HFF-Myc (cell line): Measurements from ENCODE around the gene SBF2.
"Not testable (repeated sequence)": the region's sequence is repeated elsewhere in the genome, so short reads cannot be mapped to it uniquely, and the experiment has no call there.

ENCODE experiments used
- DNase-seq: peaks from one replicate; pipeline ENCODE4 v3.0.0-alpha.2; 2011; ENCODE audit warnings: low read depth; ENCODE audit errors: extremely low read depth
- H3K4me3 ChIP-seq: replicated peaks from 2 replicates; pipeline ENCODE4 v1.5.1; 2011; ENCODE audit warnings: low read depth, mild to moderate bottlenecking, control low read depth, low read length
- CTCF ChIP-seq: IDR thresholded peaks from 2 replicates; pipeline ENCODE4 v1.5.1; 2012; ENCODE audit warnings: mild to moderate bottlenecking, low read depth, low read length, control low read depth; ENCODE audit errors: missing control alignments

Gene SBF2

GRCh38 chr11:10150800-10151199 lies 143.2 kb downstream of the SBF2 start:
- DNase-seq = no peak
- H3K4me3 ChIP-seq = no peak overlapping the region
- no peak for TF ChIP-seq CTCF

- H3K4me3 ChIP-seq = no peak overlapping the region
- no peak for TF ChIP-seq CTCF
- DNase-seq = no peak
Measured at GRCh38 chr11:10149553-10149952, 144.5 kb downstream of the SBF2 start.

- no peak for TF ChIP-seq CTCF
- no peak overlapping the region for H3K4me3 ChIP-seq
- no peak for DNase-seq
Measured at GRCh38 chr11:10147195-10147594, 146.8 kb downstream of the SBF2 start.

- no peak for DNase-seq
- TF ChIP-seq CTCF = no peak
- no peak overlapping the region for H3K4me3 ChIP-seq
Measured at GRCh38 chr11:10144954-10145353, 149.1 kb downstream of the SBF2 start.

- TF ChIP-seq CTCF = no peak
- H3K4me3 ChIP-seq = no peak overlapping the region
- DNase-seq = no peak
Measured at GRCh38 chr11:10139656-10140055, 154.4 kb downstream of the SBF2 start.

- no peak for TF ChIP-seq CTCF
- DNase-seq = no peak
- H3K4me3 ChIP-seq = no peak overlapping the region
Measured at GRCh38 chr11:10139143-10139542, 154.9 kb downstream of the SBF2 start.

GRCh38 chr11:10134975-10135481 lies 159.0 kb downstream of the SBF2 start:
- no peak for DNase-seq
- H3K4me3 ChIP-seq = no peak overlapping the region
- no peak for TF ChIP-seq CTCF

GRCh38 chr11:10134226-10134625 lies 159.8 kb downstream of the SBF2 start:
- H3K4me3 ChIP-seq, DNase-seq: not testable (repeated sequence)

GRCh38 chr11:10133251-10133650 lies 160.8 kb downstream of the SBF2 start:
- DNase-seq = not testable (repeated sequence)

More at GRCh38 chr11:10133251-10133650, 160.8 kb downstream of the SBF2 start:
- not testable (repeated sequence) for H3K4me3 ChIP-seq
